GM12878 (cell line): ENCODE measurements around the gene CNOT2.

Source experiments
- CTCF ChIP-seq, 3 experiments: IDR thresholded peaks in 2 of 3; conservative IDR thresholded peaks in 1 of 3; 2 replicates each; pipeline ENCODE4 v1.5.1; 2011; ENCODE audit warnings: low read depth in 3 of 3, low read length in 3 of 3, mild to moderate bottlenecking in 3 of 3, control low read depth in 2 of 3, moderate library complexity in 2 of 3, inconsistent platforms in 1 of 3, mixed read lengths in 1 of 3; ENCODE audit not compliant: control insufficient read depth in 2 of 3, insufficient read depth in 1 of 3; ENCODE audit errors: extremely low read depth in 1 of 3
- EGR1 ChIP-seq, 2 experiments: IDR thresholded peaks; 1 replicate in 1 of 2; 2 replicates in 1 of 2; pipeline ENCODE4 v1.6.1; 2011 to 2012; ENCODE audit warnings: low read depth in 2 of 2, low read length in 2 of 2, borderline replicate concordance in 1 of 2, mild to moderate bottlenecking in 1 of 2, moderate library complexity in 1 of 2
- EZH2 ChIP-seq: IDR thresholded peaks from 2 replicates; pipeline ENCODE4 v1.6.1; 2012; ENCODE audit warnings: low read depth, mild to moderate bottlenecking, control low read depth, inconsistent platforms, low read length, borderline replicate concordance; ENCODE audit not compliant: control insufficient read depth
- KAT2A ChIP-seq: conservative IDR thresholded peaks from 2 replicates; pipeline ENCODE4 v1.6.1; 2011; ENCODE audit warnings: low read depth, low read length; ENCODE audit not compliant: control insufficient read depth
- MAX ChIP-seq: IDR thresholded peaks from 2 replicates; pipeline ENCODE4 v1.6.1; 2012; ENCODE audit warnings: low read depth, low read length, improper control_type of control experiment
- NBN ChIP-seq: fragments of 450-650 bp; IDR thresholded peaks from 2 replicates; pipeline ENCODE4 v1.6.1; 2016
- POLR2A ChIP-seq: IDR thresholded peaks from 2 replicates; pipeline ENCODE4 v1.6.1; 2011; ENCODE audit warnings: low read depth, mild to moderate bottlenecking, low read length
- POLR2AphosphoS2 ChIP-seq: IDR thresholded peaks from 2 replicates; pipeline ENCODE4 v1.6.1; 2011; ENCODE audit warnings: low read depth, mild to moderate bottlenecking, low read length, improper control_type of control experiment, moderate library complexity
- TAF1 ChIP-seq: IDR thresholded peaks from 2 replicates; pipeline ENCODE4 v1.6.1; 2011; ENCODE audit warnings: mild to moderate bottlenecking, low read depth, low read length, borderline replicate concordance
- TCF7 ChIP-seq: IDR thresholded peaks from 2 replicates; pipeline ENCODE4 v1.6.1; 2014; ENCODE audit warnings: antibody characterized with exemption, borderline replicate concordance
- YY1 ChIP-seq: IDR thresholded peaks from 2 replicates; pipeline ENCODE4 v1.6.1; 2011; ENCODE audit warnings: low read depth, mild to moderate bottlenecking, low read length
- ZNF687 ChIP-seq: fragments of 450-650 bp; IDR thresholded peaks from 2 replicates; pipeline ENCODE4 v1.6.1; 2017; ENCODE audit warnings: mild to moderate bottlenecking, moderate library complexity
- TF ChIP-seq, protein P1 (sequence below): fragments of 150-350 bp; IDR thresholded peaks from 2 replicates; pipeline ENCODE4 v1.6.1; 2016; ENCODE audit warnings: low read depth, low read length

GRCh38 chr12:70319605-70320004 is 76.4 kb downstream of the CNOT2 start:
- TF ChIP-seq CTCF (IDR thresholded peaks at IDR 0.05 in 2 of 3, conservative IDR thresholded peaks at IDR 0.05 in 1 of 3; ENCODE audit: control insufficient read depth in 2 of 3, extremely low read depth in 1 of 3, insufficient read depth in 1 of 3, low read depth in 3 of 3, low read length in 3 of 3), result no peak
- TF ChIP-seq EGR1 (IDR thresholded peaks at IDR 0.05; ENCODE audit: borderline replicate concordance in 1 of 2, low read depth in 2 of 2, low read length in 2 of 2), result no peak
- TF ChIP-seq NBN, result no peak
- no peak for TF ChIP-seq ZNF687
- no peak for TF ChIP-seq TCF7
- no peak for TF ChIP-seq POLR2A
- no peak for TF ChIP-seq MAX
- TF ChIP-seq TAF1, result no peak
- no peak for TF ChIP-seq YY1
- TF ChIP-seq KAT2A, result no peak
- TF ChIP-seq EZH2, result no peak
- TF ChIP-seq, protein P1, sequence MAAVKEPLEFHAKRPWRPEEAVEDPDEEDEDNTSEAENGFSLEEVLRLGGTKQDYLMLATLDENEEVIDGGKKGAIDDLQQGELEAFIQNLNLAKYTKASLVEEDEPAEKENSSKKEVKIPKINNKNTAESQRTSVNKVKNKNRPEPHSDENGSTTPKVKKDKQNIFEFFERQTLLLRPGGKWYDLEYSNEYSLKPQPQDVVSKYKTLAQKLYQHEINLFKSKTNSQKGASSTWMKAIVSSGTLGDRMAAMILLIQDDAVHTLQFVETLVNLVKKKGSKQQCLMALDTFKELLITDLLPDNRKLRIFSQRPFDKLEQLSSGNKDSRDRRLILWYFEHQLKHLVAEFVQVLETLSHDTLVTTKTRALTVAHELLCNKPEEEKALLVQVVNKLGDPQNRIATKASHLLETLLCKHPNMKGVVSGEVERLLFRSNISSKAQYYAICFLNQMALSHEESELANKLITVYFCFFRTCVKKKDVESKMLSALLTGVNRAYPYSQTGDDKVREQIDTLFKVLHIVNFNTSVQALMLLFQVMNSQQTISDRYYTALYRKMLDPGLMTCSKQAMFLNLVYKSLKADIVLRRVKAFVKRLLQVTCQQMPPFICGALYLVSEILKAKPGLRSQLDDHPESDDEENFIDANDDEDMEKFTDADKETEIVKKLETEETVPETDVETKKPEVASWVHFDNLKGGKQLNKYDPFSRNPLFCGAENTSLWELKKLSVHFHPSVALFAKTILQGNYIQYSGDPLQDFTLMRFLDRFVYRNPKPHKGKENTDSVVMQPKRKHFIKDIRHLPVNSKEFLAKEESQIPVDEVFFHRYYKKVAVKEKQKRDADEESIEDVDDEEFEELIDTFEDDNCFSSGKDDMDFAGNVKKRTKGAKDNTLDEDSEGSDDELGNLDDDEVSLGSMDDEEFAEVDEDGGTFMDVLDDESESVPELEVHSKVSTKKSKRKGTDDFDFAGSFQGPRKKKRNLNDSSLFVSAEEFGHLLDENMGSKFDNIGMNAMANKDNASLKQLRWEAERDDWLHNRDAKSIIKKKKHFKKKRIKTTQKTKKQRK, result no peak
- TF ChIP-seq POLR2AphosphoS2, result no peak
